ENCODE data around the gene PKP2.

The PKP2 gene

GRCh38 chr12:32756476-32757066 is 140.0 kb downstream of the PKP2 start:
- no peaks in the 10 kb centered on the region for H3K79me2 ChIP-seq (ENCODE audit: insufficient read depth, low read length)
- no peak overlapping the region for H3K27ac ChIP-seq (ENCODE audit: low read depth, low read length, poor library complexity, severe bottlenecking)
- H2AFZ ChIP-seq (ENCODE audit: low read length) = no peak overlapping the region
- peaks cover 19% of the 10 kb centered on the region for H3K4me1 ChIP-seq (ENCODE audit: insufficient read depth, low read length, severe bottlenecking)
- no peaks in the 10 kb centered on the region for H3F3A ChIP-seq (ENCODE audit: insufficient read depth, low read length)
- no peak for TF ChIP-seq CTCF (IDR thresholded peaks at IDR 0.05; ENCODE audit: low read length)
- TF ChIP-seq EZH2 (IDR thresholded peaks at IDR 0.05; ENCODE audit: borderline replicate concordance, low read length) = no peak
- peaks cover 25% of the 10 kb centered on the region for H3K36me3 ChIP-seq (ENCODE audit: insufficient read depth, low read length)
- H3K9me2 ChIP-seq (ENCODE audit: low read depth, low read length) = no peaks in the 10 kb centered on the region
- H4K20me1 ChIP-seq (ENCODE audit: insufficient read depth, low read length) = no peaks in the 10 kb centered on the region
- peak overlapping the region; percentile 95 for H3K4me2 ChIP-seq (ENCODE audit: low read length)
- H3K27me3 ChIP-seq (ENCODE audit: insufficient read depth, low read length) = no peaks in the 10 kb centered on the region
- peak overlapping the region; percentile 81 for H3K4me3 ChIP-seq (ENCODE audit: low read depth, low read length, poor library complexity, severe bottlenecking)
- H3K9me3 ChIP-seq (ENCODE audit: low read length) = no peaks in the 10 kb centered on the region
- no peak overlapping the region for H3K9ac ChIP-seq (ENCODE audit: low read length)

- H3K79me2 ChIP-seq (ENCODE audit: insufficient read depth, low read length) = no peaks in the 10 kb centered on the region
- peak within 1 kb of the TSS; percentile 81 for H3K4me3 ChIP-seq (ENCODE audit: low read depth, low read length, poor library complexity, severe bottlenecking)
- H3K4me2 ChIP-seq (ENCODE audit: low read length) = peak within 1 kb of the TSS; percentile 95
- H3K27ac ChIP-seq (ENCODE audit: low read depth, low read length, poor library complexity, severe bottlenecking) = peak within 1 kb of the TSS; percentile 74
- H3K36me3 ChIP-seq (ENCODE audit: insufficient read depth, low read length) = peaks cover 32% of the 10 kb centered on the region
- peak; percentile 90 for TF ChIP-seq CTCF (IDR thresholded peaks at IDR 0.05; ENCODE audit: low read length)
- no peak for TF ChIP-seq EZH2 (IDR thresholded peaks at IDR 0.05; ENCODE audit: borderline replicate concordance, low read length)
- H2AFZ ChIP-seq (ENCODE audit: low read length) = peak within 1 kb of the TSS; percentile 88
- H3K9me3 ChIP-seq (ENCODE audit: low read length) = no peaks in the 10 kb centered on the region
- peaks cover 15% of the 10 kb centered on the region for H3K4me1 ChIP-seq (ENCODE audit: insufficient read depth, low read length, severe bottlenecking)
- no peaks in the 10 kb centered on the region for H3K27me3 ChIP-seq (ENCODE audit: insufficient read depth, low read length)
- H3F3A ChIP-seq (ENCODE audit: insufficient read depth, low read length) = no peaks in the 10 kb centered on the region
- H3K9me2 ChIP-seq (ENCODE audit: low read depth, low read length) = no peaks in the 10 kb centered on the region
- H4K20me1 ChIP-seq (ENCODE audit: insufficient read depth, low read length) = no peaks in the 10 kb centered on the region
- peak within 1 kb of the TSS; percentile 83 for H3K9ac ChIP-seq (ENCODE audit: low read length)
Measured at GRCh38 chr12:32755654-32756475, 140.7 kb downstream of the PKP2 start, which contains the start of gene YARS2. TSS of gene YARS2 (minus strand) at chr12:32755897. CDS start at chr12:32755874, 23 bp downstream.

- H3K9me2 ChIP-seq (ENCODE audit: low read depth, low read length) = no peaks in the 10 kb centered on the region
- no peak overlapping the region for H2AFZ ChIP-seq (ENCODE audit: low read length)
- peak overlapping the region; percentile 83 for H3K9ac ChIP-seq (ENCODE audit: low read length)
- peaks cover 15% of the 10 kb centered on the region for H3K4me1 ChIP-seq (ENCODE audit: insufficient read depth, low read length, severe bottlenecking)
- peak overlapping the region; percentile 81 for H3K4me3 ChIP-seq (ENCODE audit: low read depth, low read length, poor library complexity, severe bottlenecking)
- no peaks in the 10 kb centered on the region for H3K27me3 ChIP-seq (ENCODE audit: insufficient read depth, low read length)
- H3K79me2 ChIP-seq (ENCODE audit: insufficient read depth, low read length) = no peaks in the 10 kb centered on the region
- H3K27ac ChIP-seq (ENCODE audit: low read depth, low read length, poor library complexity, severe bottlenecking) = peak overlapping the region; percentile 74
- H3K4me2 ChIP-seq (ENCODE audit: low read length) = peak overlapping the region; percentile 95
- peak; percentile 90 for TF ChIP-seq CTCF (IDR thresholded peaks at IDR 0.05; ENCODE audit: low read length)
- TF ChIP-seq EZH2 (IDR thresholded peaks at IDR 0.05; ENCODE audit: borderline replicate concordance, low read length) = no peak
- H3K36me3 ChIP-seq (ENCODE audit: insufficient read depth, low read length) = peaks cover 38% of the 10 kb centered on the region
- H4K20me1 ChIP-seq (ENCODE audit: insufficient read depth, low read length) = no peaks in the 10 kb centered on the region
- no peaks in the 10 kb centered on the region for H3K9me3 ChIP-seq (ENCODE audit: low read length)
- H3F3A ChIP-seq (ENCODE audit: insufficient read depth, low read length) = no peaks in the 10 kb centered on the region
Measured at GRCh38 chr12:32755051-32755653, 141.4 kb downstream of the PKP2 start.
